HG02623 (cell line): Measurements from ENCODE around the gene TRAPPC8.
"Not testable (repeated sequence)": the region's sequence is repeated elsewhere in the genome, so short reads cannot be mapped to it uniquely, and the experiment has no call there.

Experiments
- ATAC-seq: cut with Tn5 transposase; IDR thresholded peaks from one replicate; pipeline ENCODE4 v1.9.1; 2021; ENCODE audit warnings: moderate library complexity; ENCODE audit not compliant: unreplicated experiment

TRAPPC8 gene

GRCh38 chr18:31799257-31799656 is 143.7 kb downstream of the TRAPPC8 start:
- ATAC-seq, result not testable (repeated sequence)

- no peak for ATAC-seq
Observed at GRCh38 chr18:31798399-31798798, 144.5 kb downstream of the TRAPPC8 start.

DNA sequence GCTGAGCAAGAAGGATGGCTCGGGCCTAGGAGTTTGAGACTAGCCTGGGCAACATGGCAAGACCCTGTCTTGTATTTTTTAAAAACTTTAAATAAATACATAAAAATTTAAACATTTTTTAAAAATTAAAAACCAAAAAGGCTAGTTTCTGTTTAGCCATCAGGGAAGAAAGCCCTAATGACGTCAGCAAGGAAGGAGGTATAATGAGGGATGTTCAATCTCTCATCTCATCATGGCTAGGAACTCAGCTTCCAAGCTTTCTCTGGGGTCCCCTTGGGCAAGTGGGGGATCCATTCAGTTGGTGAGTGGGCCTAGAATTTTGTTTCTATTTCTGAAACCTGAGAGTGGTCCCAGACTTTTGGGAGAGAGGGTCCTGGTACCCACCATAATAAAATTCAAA is 147.2 kb downstream of the TRAPPC8 start:
- no peak for ATAC-seq

DNA sequence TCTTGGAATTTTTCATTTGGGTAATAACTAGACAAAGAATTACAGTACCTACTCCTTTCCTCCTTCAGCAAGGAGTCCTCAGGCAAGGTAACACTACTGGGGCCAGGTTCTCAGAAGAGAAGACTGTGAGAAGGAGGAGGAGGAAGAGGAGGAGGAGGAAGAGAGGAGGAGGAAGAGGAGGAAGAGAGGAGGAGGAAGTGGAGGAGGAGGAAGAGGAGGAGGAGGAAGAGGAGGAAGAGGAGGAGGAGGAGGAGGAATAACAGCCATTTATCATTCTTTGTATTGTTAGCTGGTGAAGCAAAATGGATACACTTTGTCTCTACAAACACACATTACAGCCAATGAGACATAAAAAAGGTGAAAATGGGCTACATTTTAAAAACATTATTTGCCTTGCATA is 149.4 kb downstream of the TRAPPC8 start:
- ATAC-seq, result no peak

GRCh38 chr18:31792580-31792911 is 150.4 kb downstream of the TRAPPC8 start:
- ATAC-seq, result no peak

DNA sequence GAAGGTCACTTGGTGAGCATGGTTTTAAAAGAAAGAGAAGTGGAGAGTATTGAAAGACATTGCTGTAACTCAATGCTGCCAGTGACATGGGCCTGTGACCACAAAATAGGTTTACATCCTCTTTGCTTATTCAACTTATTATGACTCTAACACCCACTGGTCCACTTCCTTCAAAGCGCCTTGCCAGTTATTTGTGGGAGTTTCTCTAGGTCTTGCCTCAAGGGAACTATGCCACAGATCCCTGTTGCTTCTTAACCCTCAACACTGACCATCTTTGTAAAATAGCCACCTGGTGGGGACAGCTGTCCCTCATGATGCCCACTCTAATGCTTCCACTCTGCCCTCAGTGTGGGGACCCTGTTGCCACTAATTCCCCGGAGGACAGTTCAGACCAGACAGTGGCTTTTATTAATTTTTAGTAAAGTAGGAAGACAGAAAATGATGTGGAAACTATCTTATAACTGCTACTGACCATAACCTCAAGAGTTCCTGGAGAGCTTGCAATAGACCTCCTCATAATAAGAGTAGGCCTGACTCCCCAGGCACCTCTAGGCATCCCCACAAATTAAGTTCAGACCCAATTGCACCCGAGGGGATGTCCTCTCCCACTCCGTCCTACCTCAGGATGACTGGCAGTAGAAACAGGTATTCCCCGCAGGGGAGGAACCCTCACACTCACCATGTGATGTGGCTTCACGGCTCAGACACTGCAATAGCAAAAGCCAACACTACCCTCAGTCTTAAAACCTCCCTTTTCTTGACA is 150.9 kb downstream of the TRAPPC8 start:
- peak; percentile 91 for ATAC-seq

DNA sequence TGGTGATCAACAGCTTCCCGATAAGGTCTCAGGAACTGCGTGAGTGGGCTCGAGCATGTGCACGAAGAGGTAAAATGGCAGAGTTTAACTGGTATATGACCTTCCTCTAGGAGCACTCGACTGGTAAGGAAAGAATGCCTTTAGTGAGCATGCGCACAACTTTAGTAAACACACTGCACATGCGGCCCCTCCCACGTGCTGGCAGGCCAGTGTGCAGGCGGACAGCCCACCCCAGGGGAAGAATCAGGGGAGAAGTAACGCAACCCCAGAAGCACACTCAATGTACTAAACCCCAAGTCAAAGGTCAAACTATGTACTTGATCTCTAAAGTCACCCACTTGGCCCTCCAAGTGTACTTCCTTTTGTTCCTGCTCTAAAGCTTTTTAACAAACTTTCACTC is 153.5 kb downstream of the TRAPPC8 start:
- ATAC-seq, result no peak

GRCh38 chr18:31783059-31783458 is 159.9 kb downstream of the TRAPPC8 start:
- no peak for ATAC-seq
